NCI-H446 treated with DMSO at 0.1 percent for 48 hours (cell line): ENCODE results near the gene SNX10.

Source experiments
- DNase-seq: peaks from one replicate; lab custom pipeline; 2025; lab: John Stamatoyannopoulos, UW

SNX10 gene

DNA sequence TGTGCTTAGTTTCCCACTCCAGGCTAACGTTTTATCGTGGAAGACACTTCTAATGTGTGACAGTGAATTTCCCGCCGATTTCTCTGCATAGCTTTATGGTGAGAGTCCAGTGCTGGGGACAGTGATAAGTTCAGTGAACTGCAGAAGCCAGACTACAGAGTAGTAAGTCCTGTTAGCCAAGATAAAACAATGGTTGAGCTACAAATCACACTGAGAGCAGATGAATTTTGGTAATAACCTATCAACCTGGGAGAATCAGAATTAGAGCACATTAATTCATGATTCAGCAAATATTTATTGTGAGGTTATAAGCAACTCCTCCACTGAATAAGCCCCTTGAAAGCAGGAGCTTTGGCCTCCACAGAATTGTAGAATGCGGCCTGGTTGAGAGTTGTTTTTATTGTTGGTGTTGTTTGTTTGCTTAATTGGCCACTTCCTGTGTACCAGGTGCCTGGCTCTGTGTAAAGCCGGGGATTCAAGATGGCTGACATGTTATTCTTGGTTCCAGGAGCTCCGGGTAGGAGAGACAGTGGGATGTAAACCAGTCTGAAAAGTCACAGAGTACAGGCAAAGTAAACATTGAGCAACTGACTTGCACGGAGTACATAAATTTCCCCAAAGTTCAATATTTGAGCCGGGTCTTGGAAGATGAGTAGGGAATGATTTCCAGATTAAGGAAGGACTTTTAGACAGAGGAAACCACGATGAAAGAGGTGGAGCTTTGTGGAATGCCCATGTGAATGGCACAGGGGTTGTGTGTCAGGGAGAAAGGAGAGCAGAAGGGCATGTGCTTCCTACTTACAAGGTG lies 112.7 kb downstream of the SNX10 start:
- no peak for DNase-seq

DNA sequence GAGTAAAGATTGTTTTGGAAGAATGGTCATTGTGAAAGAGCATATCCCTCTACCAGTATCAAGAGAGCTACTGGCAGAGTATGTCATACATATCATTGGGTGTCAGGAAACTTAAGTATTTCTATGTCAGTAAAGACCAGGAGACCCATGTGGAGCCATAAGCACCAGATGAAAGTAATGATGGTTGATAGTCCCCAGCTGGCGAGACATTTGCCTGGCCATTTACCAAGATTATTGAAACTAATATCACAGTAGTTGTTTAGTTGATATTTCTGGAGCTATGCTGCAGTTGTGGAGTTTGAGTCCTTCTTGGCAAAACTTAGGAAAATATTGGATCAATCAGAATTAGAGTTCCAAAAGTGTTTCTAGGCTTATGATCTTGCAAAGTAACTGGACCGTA lies 114.8 kb downstream of the SNX10 start:
- no peak for DNase-seq

DNA sequence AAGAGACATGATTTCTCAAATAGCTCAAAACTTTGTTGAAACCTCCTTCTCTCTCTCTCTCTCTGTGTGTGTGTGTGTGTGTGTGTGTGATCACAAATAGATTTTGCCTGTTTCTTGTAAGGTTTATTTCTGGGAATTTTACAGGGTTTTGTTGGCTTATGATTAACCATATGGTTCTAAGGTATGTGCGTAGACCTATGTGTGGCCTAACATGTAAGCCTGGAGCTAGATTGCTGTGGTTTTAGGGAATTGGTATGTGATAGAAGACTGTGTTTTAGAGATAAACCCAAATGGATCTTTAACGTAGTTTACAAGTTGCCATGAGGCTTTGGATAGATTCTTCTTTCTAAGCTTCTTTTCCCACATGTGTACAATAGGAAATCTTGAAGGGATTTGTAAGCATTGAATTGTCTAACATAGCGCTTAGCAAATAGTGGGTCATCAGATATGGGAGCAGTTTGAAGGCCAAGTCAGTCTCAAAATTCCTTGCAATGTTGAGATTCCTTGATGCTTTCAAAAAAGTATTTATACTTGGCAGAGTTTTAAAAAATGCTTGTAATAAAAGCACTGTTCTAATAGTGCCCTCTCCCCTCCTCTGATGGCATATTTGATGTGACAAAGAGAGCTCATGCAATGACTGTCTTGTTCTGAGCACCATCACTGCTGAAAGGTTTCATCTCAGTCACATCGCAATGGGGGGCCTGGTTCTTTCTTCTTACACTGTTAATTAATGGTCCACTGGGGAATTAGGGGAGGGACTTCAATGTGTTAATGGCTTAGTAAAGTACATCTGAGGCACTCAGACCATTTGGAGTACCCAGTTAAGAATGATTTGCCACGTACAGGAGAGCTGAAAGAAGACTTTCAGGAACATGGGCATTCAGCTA lies 118.2 kb downstream of the SNX10 start:
- DNase-seq = no peak

DNA sequence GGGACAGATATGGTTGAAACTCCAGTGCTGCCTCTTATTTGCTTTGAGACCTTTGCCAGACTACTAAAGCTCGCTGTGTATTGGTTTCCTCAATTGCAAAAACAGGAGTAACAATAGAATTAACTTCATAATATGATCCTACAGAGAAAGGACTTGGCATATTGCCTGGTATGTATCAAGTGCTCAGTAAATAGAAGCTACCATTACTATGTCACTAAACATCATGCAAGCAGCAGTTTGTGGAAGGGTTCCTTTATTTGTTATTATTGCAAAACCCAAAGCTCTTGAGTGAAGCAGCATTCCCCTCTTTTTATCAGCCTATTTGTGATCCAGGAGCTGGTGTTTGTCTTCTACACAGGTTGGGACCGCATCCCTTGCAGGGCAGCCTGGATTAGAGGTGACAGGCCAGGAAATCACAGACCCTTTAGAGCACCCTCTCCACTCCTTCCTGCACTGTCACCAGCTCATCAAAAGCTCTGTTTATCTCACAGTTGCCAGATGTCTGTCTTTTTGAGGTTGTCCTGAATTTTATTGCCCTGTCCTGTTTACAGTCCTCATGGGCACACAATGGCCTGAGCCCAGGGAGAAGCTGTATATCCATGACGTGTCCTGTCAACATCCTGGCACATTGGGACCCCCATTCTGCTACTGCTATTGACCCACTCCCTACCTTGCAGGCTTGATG lies 121.5 kb downstream of the SNX10 start:
- DNase-seq = no peak

DNA sequence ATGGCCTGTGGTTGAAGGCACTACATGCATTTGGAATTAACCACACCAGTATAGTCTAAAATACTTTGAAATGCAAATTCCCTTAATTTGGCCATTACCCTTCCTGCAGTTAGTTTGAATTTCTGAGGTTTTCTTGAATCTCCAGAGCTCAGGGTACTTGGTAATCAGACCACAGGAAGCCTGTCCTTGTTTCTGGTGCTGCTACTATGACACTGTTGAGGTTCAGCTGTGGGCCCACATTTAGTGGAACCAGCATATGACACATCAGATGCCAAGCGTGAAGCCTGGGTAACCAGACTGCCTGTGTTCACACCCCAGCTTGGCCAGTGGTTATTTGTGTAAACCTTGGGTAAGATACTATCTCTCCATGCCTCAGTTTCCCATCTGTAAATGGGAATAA lies 124.3 kb downstream of the SNX10 start:
- no peak for DNase-seq

DNA sequence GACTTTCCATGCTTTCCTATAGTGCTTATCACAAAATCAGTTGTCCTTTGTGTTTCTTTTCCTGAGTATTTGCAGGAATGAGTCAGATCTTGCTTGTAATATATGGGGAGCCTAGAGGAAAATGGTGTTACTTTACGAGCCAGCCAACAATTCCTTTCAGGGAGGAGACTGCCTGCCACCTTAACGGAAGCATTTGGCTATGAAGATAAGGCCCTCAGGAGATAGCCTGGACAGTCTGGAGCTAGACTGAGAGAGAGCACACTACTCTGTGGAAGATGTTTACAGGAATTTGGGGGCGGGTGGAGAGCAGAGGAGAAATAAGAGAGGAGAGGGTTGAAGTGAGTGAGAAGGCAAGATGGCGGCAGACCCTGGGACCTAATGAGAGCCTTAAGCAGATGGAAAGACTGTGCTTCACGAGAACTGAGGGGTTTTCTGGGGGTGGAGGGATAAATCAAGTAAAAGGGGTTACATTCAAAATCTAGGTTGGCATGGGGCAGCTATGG lies 126.3 kb downstream of the SNX10 start:
- no peak for DNase-seq

DNA sequence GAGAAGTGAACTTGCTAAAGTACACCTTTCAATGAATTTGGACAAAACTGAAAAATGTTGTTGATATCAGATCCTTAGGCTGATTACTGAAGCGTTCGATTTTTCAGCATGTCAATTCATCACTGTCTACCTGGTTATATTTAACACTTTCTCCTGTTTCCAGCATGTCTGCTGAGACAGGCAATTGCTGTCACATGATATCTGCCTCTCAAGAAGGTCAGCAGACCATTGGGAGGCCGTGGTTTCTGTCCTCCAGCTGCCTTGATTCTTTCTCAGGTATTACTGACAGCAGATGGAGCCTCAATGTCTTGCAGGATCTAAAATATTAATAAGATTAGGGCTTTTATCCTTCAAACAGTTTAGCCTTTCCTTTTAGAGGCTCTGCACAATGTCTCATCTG lies 127.5 kb downstream of the SNX10 start:
- DNase-seq = no peak

DNA sequence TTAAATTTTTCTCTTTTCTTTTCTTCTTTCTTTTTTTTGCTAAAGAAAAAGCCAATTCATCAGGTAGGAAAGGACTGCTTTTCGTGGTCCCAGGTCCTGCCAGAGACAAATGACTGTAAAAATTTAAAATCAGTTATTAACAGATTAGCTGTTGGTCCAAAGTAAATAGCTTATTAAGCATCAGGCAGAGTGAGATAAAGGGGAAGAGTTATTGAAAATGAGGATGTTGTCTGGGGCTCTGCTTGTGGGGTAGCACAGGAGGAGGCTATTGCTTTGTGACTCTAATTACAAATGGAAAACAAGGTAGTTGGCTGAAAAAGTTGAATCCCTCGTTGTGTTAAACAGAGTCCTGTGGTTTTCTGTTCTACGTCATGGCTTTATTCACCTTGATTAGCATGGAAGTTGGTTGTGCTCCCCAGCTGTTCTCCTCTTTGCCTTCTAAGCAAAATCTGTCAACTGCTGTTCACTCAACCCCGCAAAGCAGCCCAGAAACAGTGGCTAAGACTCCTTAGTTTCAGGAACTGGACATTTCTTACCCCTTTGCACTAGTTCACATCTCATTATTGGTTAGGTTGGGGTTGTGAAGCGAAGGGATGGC lies 128.9 kb downstream of the SNX10 start:
- DNase-seq = no peak

DNA sequence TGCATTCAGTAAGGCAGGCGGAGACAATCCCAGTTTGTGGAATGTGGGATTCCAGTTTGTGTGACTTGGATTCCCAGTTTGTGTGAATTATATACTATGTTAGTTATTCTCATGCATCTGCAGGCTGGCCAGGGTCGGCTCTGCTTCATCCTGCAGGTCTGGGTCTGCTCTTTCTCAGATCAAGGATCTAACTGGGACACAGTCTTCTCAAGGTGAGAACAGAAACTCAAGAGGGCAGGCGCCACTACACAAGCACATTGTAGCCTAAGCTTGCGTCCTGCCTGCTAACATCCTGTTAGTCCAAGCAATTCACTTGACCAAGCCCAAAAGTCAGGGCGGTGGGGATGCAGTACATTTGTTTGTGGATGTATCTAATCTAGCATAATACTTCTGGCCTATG lies 131.1 kb downstream of the SNX10 start:
- no peak for DNase-seq

DNA sequence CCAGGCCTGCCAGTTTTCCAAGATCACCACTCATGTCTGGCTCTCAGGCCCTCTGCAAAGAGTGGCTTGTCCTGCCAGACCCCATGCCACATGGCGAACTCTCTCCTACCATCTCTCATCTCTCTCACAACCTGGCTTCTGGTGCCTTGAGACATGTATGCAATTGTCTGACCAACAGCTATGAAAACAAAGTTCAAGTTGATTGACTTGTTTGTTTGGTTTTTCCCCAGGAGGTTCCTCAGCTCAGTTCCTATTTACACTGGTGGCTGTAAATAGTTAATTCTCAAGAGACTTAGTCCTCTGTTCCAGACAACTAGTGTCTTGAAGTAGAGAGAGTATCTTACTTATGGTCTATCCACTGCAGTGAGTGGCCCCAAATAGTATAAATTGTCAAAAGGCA lies 131.8 kb downstream of the SNX10 start:
- DNase-seq = no peak
